ENCODE results near the gene ENPEP. TPM values are rescaled to one million over a fixed set of nuclear protein-coding genes. Genes with fewer than 3 reads are reported as not detected.

Gene ENPEP
- total and polyA plus RNA-seq, 4 experiments from 2014 or later: not detected

DNA sequence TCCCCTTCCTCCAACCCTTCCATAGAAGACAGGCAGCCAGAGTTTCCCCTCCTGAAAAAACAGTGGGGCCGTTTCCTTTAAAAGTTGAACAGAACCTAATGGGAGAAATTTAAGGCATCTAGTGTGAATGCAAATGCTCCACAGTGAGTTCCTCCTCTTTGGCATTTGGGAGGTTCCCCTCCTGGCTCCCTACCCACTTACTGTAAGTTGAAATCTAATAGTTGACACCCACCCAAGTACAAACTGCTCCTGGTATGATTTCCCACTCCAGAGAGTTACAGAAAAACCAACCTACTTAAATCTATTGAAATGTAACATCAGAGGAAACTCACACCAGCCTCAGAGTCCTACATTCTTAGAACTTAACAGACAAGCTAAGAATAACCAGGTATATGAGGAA is 17.6 kb downstream of the ENPEP start:
- no peak overlapping the region for H3K27ac ChIP-seq (ENCODE audit: low read depth, low read length)
- no peaks in the 10 kb centered on the region for H3K4me1 ChIP-seq (ENCODE audit: insufficient read depth, low read length)
- H3K9me3 ChIP-seq (ENCODE audit: control insufficient read depth in 1 of 2, low read length in 2 of 2): no peaks in the 10 kb centered on the region
- Mint-ChIP-seq H3K27me3 (peaks cover 8 to 14% of the 10 kb centered on the region in 2 donors), H3K27ac (no peak overlapping the region), H3K9me3 (no peaks in the 10 kb centered on the region), H3K4me3 (no peak overlapping the region), H3K4me1 (no peaks in the 10 kb centered on the region), H3K36me3 (no peaks in the 10 kb centered on the region)
- intact Hi-C loops (cut with micrococcal nuclease): no loop called here
- ChIA-PET CTCF (ENCODE audit: partially characterized antibody) (no interaction called here), POLR2A (ENCODE audit: partially characterized antibody) (no interaction called here)
- H3K27me3 ChIP-seq (ENCODE audit: insufficient read depth, low read length): no peaks in the 10 kb centered on the region
- H3K36me3 ChIP-seq (ENCODE audit: insufficient read depth, low read length): no peaks in the 10 kb centered on the region
- H3K4me3 ChIP-seq (ENCODE audit: low read length in 2 of 2): no peak overlapping the region
- DNase-seq: no peak

DNA sequence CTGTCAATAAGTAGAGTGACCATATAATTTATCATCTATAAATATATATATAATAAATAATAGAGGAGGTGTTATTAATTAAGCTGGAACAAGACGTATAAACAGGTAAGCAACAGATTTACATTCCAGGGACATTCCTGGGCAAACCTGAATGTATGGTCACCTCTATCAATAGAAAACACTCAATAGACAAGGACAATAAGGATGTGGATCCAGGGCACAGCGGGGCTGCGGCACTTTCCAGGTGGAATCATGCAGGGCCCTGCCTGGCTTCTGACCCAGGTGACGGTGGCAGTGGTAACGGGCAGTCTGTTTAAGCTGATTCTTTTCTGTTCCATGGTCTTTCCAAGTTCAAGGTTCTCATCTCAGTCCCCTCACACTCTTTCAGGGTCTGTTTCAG is 22.5 kb downstream of the ENPEP start:
- no peaks in the 10 kb centered on the region for H3K9me3 Mint-ChIP-seq
- DNase-seq: no peak
- POLR2A ChIA-PET (ENCODE audit: partially characterized antibody): no interaction called here
- H3K27me3 ChIP-seq (ENCODE audit: insufficient read depth, low read length): no peaks in the 10 kb centered on the region
- H3K27ac Mint-ChIP-seq: no peak overlapping the region
- H3K27me3 Mint-ChIP-seq: peaks cover 14% of the 10 kb centered on the region in 2 donors
- H3K9me3 ChIP-seq (ENCODE audit: control insufficient read depth in 1 of 2, low read length in 2 of 2): no peaks in the 10 kb centered on the region
- H3K4me1 ChIP-seq (ENCODE audit: insufficient read depth, low read length): no peaks in the 10 kb centered on the region
- H3K4me3 Mint-ChIP-seq: no peak overlapping the region
- H3K4me1 Mint-ChIP-seq: no peaks in the 10 kb centered on the region
- no peaks in the 10 kb centered on the region for H3K36me3 Mint-ChIP-seq
- intact Hi-C loops (cut with micrococcal nuclease): no loop called here
- no peak overlapping the region for H3K4me3 ChIP-seq (ENCODE audit: low read length in 2 of 2)
- CTCF ChIA-PET (ENCODE audit: partially characterized antibody): no interaction called here
- no peak overlapping the region for H3K27ac ChIP-seq (ENCODE audit: low read depth, low read length)
- H3K36me3 ChIP-seq (ENCODE audit: insufficient read depth, low read length): no peaks in the 10 kb centered on the region

DNA sequence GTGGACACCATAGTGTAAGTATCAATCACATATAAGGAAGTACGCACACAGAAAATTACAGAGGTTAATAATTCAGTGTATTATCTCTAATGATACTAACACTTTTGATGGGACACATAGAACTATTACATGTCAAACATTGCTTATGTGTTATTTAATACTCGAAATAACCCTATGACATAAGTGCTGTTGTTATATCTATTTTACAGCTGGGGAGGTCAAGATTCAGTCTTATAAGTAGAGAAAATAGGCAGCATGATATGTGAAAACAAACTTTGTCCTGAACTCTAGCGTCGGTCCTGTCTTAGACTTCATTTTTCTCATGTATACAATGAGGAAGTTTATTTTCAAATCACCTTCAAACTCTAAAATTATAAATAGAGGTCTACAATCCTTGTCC is 23.2 kb downstream of the ENPEP start:
- Histone ChIP-seq H3K36me3 (ENCODE audit: insufficient read depth, low read length) (no peaks in the 10 kb centered on the region), H3K9me3 (ENCODE audit: control insufficient read depth in 1 of 2, low read length in 2 of 2) (no peaks in the 10 kb centered on the region), H3K4me1 (ENCODE audit: insufficient read depth, low read length) (no peaks in the 10 kb centered on the region), H3K27me3 (ENCODE audit: insufficient read depth, low read length) (no peaks in the 10 kb centered on the region), H3K27ac (ENCODE audit: low read depth, low read length) (no peak overlapping the region), H3K4me3 (ENCODE audit: low read length in 2 of 2) (no peak overlapping the region)
- POLR2A ChIA-PET (ENCODE audit: partially characterized antibody): no interaction called here
- Mint-ChIP-seq H3K27ac (no peak overlapping the region), H3K4me1 (no peaks in the 10 kb centered on the region), H3K9me3 (no peaks in the 10 kb centered on the region), H3K36me3 (no peaks in the 10 kb centered on the region), H3K4me3 (no peak overlapping the region), H3K27me3 (peaks cover 11 to 13% of the 10 kb centered on the region in 2 donors)
- intact Hi-C loops (cut with micrococcal nuclease): no loop called here
- DNase-seq: no peak
- CTCF ChIA-PET (ENCODE audit: partially characterized antibody): interaction anchor here (2.0 kb wide), 1 partner anchor 20 kb away, joined by 6 read pairs; no protein-coding TSS in a partner anchor

DNA sequence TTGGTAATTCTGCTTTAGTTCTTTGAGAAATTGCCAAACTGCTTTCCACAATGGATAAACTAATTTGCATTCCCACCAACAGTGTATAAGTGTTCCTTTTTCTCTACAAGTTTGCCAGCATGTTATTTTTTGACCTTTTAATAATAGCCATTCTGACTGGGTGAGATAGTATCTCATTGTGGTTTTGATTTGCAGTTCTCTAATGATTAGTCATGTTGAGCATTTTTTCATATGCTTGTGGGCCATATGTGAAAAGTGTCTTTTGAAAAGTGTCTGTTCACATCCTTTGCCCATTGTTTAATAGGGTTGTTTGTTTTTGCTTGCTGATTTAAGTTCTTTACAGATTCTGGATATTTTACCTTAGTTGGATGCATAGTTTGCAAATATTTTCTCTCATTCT is 25.9 kb downstream of the ENPEP start:
- no peak for DNase-seq
- Histone ChIP-seq H3K4me3 (ENCODE audit: low read length in 2 of 2) (no peak overlapping the region), H3K27ac (ENCODE audit: low read depth, low read length) (no peak overlapping the region), H3K27me3 (ENCODE audit: insufficient read depth, low read length) (no peaks in the 10 kb centered on the region), H3K36me3 (ENCODE audit: insufficient read depth, low read length) (no peaks in the 10 kb centered on the region), H3K9me3 (ENCODE audit: control insufficient read depth in 1 of 2, low read length in 2 of 2) (no peaks in the 10 kb centered on the region), H3K4me1 (ENCODE audit: insufficient read depth, low read length) (no peaks in the 10 kb centered on the region)
- ChIA-PET CTCF (ENCODE audit: partially characterized antibody) (interaction anchor here (0.9 to 2.2 kb wide), 2 partner anchors 9 to 11 kb away, joined by 3 to 5 read pairs; no protein-coding TSS in a partner anchor), POLR2A (ENCODE audit: partially characterized antibody) (no interaction called here)
- Mint-ChIP-seq H3K9me3 (no peaks in the 10 kb centered on the region), H3K36me3 (no peaks in the 10 kb centered on the region), H3K4me3 (no peak overlapping the region), H3K4me1 (no peaks in the 10 kb centered on the region), H3K27me3 (peaks cover 4 to 11% of the 10 kb centered on the region in 2 donors), H3K27ac (no peak overlapping the region)
- intact Hi-C loops (cut with micrococcal nuclease): no loop called here

DNA sequence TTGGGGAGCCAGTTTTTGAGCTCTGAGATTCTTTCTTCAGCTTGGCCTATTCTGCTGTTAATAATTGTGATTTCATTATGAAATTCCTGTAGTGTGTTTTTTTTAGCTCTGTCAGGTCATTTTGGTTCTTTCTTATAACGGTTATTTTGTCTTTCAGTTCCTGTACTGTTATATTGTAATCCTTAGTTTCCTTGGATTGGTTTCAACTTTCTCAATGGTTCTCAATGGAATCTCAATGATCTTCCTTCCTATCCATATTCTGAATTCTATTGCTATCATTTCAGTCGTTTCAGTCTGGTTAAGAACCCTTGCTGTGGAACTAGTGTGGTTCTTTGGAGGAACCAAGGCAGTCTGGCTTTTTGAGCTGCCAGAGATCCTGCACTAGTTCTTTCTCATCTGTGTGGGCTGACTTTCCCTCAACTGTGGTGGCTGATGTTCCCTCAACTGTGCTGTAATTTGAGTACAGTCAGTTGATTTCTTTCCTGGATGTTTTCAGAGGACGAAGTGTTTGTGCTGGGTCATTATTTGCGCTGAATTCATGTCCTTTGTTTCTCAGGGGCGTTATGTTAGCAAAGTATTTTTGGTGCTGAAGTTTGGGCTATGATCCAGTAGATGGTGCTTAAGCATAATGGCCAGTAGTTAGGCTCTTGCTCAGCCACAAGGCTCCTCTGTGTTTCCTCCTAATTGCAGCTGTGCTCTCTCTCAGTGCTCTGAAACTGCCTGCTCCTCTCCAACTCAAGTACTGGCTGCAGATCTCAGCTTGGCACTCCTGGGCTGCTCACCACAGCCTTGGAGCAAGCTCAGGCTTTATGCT is 27.5 kb downstream of the ENPEP start:
- Histone ChIP-seq H3K27ac (ENCODE audit: low read depth, low read length) (no peak overlapping the region), H3K9me3 (ENCODE audit: control insufficient read depth in 1 of 2, low read length in 2 of 2) (no peaks in the 10 kb centered on the region), H3K4me3 (ENCODE audit: low read length in 2 of 2) (no peak overlapping the region), H3K27me3 (ENCODE audit: insufficient read depth, low read length) (no peaks in the 10 kb centered on the region), H3K36me3 (ENCODE audit: insufficient read depth, low read length) (no peaks in the 10 kb centered on the region), H3K4me1 (ENCODE audit: insufficient read depth, low read length) (no peaks in the 10 kb centered on the region)
- no peaks in the 10 kb centered on the region for H3K36me3 Mint-ChIP-seq
- intact Hi-C loops (cut with micrococcal nuclease): no loop called here
- no peaks in the 10 kb centered on the region for H3K9me3 Mint-ChIP-seq
- H3K4me3 Mint-ChIP-seq: no peak overlapping the region
- H3K27ac Mint-ChIP-seq: no peak overlapping the region
- no peak for DNase-seq
- CTCF ChIA-PET (ENCODE audit: partially characterized antibody): interaction anchor here (0.8 to 1.4 kb wide), 3 partner anchors 10 to 497 kb away, joined by 3 read pairs; no protein-coding TSS in a partner anchor
- no peaks in the 10 kb centered on the region for H3K4me1 Mint-ChIP-seq
- H3K27me3 Mint-ChIP-seq: peaks cover 3 to 12% of the 10 kb centered on the region in 2 donors
- POLR2A ChIA-PET (ENCODE audit: partially characterized antibody): no interaction called here

DNA sequence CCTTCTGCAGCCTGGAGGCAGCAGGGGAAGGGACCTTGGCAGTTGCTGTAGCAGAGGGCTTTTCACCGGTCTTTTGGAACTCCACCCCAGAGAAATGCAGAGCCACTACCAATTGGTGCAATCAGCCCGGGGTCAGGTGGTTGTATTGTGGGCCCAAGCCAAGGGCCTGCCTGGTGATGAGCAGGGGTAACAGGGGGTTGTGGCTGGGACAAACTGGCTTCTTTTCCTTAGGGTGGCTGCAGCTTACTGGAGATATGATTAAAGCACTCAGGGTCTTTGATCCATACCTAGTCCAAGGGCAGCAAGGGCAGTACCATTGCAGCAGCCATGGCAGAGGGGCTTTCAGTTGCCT is 28.1 kb downstream of the ENPEP start:
- H3K36me3 Mint-ChIP-seq: no peaks in the 10 kb centered on the region
- ChIA-PET POLR2A (ENCODE audit: partially characterized antibody) (no interaction called here), CTCF (ENCODE audit: partially characterized antibody) (interaction anchor here (0.8 to 1.4 kb wide), 2 partner anchors 12 to 498 kb away, joined by 3 read pairs; no protein-coding TSS in a partner anchor)

DNA sequence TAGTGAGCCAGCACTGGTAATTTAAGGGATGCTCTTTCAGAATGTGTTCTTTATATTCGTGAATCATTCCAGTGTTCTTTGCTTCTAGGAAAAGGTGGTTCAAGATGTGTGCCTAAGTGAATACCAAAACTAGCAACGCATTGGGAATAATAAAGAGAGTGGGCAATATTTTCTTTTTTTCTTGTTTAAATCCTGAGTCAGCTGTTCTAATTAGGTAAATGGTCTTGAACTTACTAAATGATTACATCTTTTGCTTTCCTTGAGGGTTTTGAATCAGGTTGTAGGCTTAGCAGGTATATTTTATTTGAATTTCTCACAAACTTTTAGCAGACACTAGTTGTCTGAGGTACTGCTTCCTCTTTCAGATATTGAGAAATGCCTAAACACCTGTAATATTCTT is 29.5 kb downstream of the ENPEP start:
- no peak overlapping the region for H3K4me3 Mint-ChIP-seq
- H3K27me3 ChIP-seq (ENCODE audit: insufficient read depth, low read length): no peaks in the 10 kb centered on the region
- H3K27ac ChIP-seq (ENCODE audit: low read depth, low read length): no peak overlapping the region
- no peaks in the 10 kb centered on the region for H3K9me3 ChIP-seq (ENCODE audit: control insufficient read depth in 1 of 2, low read length in 2 of 2)
- POLR2A ChIA-PET (ENCODE audit: partially characterized antibody): no interaction called here
- H3K4me1 Mint-ChIP-seq: no peaks in the 10 kb centered on the region
- no peaks in the 10 kb centered on the region for H3K36me3 Mint-ChIP-seq
- CTCF ChIA-PET (ENCODE audit: partially characterized antibody): interaction anchor here (6.5 to 17.4 kb wide), 2 partner anchors 13 to 503 kb away, joined by 59 to 733 read pairs; no protein-coding TSS in a partner anchor
- no peak for DNase-seq
- H3K27ac Mint-ChIP-seq: no peak overlapping the region
- H3K4me1 ChIP-seq (ENCODE audit: insufficient read depth, low read length): no peaks in the 10 kb centered on the region
- peaks cover 0 to 9% of the 10 kb centered on the region in 2 donors for H3K27me3 Mint-ChIP-seq
- intact Hi-C loops (cut with micrococcal nuclease): no loop called here
- H3K9me3 Mint-ChIP-seq: no peaks in the 10 kb centered on the region
- H3K4me3 ChIP-seq (ENCODE audit: low read length in 2 of 2): no peak overlapping the region
- H3K36me3 ChIP-seq (ENCODE audit: insufficient read depth, low read length): no peaks in the 10 kb centered on the region

More for the DNA sequence above, 28.1 kb downstream of the ENPEP start:
- intact Hi-C loops (cut with micrococcal nuclease): no loop called here
- peaks cover 3 to 12% of the 10 kb centered on the region in 2 donors for H3K27me3 Mint-ChIP-seq
- no peak overlapping the region for H3K4me3 Mint-ChIP-seq
- Histone ChIP-seq H3K9me3 (ENCODE audit: control insufficient read depth in 1 of 2, low read length in 2 of 2) (no peaks in the 10 kb centered on the region), H3K27me3 (ENCODE audit: insufficient read depth, low read length) (no peaks in the 10 kb centered on the region), H3K4me3 (ENCODE audit: low read length in 2 of 2) (no peak overlapping the region), H3K4me1 (ENCODE audit: insufficient read depth, low read length) (no peaks in the 10 kb centered on the region), H3K27ac (ENCODE audit: low read depth, low read length) (no peak overlapping the region), H3K36me3 (ENCODE audit: insufficient read depth, low read length) (no peaks in the 10 kb centered on the region)
- no peaks in the 10 kb centered on the region for H3K4me1 Mint-ChIP-seq
- H3K9me3 Mint-ChIP-seq: no peaks in the 10 kb centered on the region
- H3K27ac Mint-ChIP-seq: no peak overlapping the region
- no peak for DNase-seq

All from CD4-positive, alpha-beta memory T cell (primary cell).